NT2/D1 (cell line): ENCODE results near the gene HINFP.

Experiments used
- DNase-seq: peaks from one replicate; pipeline ENCODE4 v3.0.0-alpha.2; 2011; ENCODE audit warnings: low read depth, low spot score
- H3K27me3 ChIP-seq: 2 replicates; pipeline ENCODE4 v1.6.0; 2011; ENCODE audit warnings: mild to moderate bottlenecking; ENCODE audit not compliant: insufficient read length, insufficient read depth
- H3K36me3 ChIP-seq: 2 replicates; pipeline ENCODE4 v1.6.1; 2011; ENCODE audit warnings: mild to moderate bottlenecking, low read length, mixed read lengths; ENCODE audit not compliant: insufficient read depth, insufficient read length
- H3K4me1 ChIP-seq: 2 replicates; pipeline ENCODE4 v1.5.1; 2011; ENCODE audit not compliant: insufficient read depth, insufficient read length
- H3K4me3 ChIP-seq: 2 replicates; pipeline ENCODE4 v1.5.1; 2011; ENCODE audit warnings: low read depth; ENCODE audit not compliant: insufficient read length
- H3K9ac ChIP-seq: 2 replicates; pipeline ENCODE4 v1.6.0; 2011; ENCODE audit warnings: low read depth; ENCODE audit not compliant: insufficient read length
- H3K9me3 ChIP-seq: 2 replicates; pipeline ENCODE4 v1.5.1; 2011; ENCODE audit warnings: mild to moderate bottlenecking, low read length; ENCODE audit not compliant: insufficient read depth
- SUZ12 ChIP-seq: IDR thresholded peaks from 2 replicates; pipeline ENCODE4 v1.6.1; 2011; ENCODE audit not compliant: insufficient read length, insufficient read depth; ENCODE audit errors: extremely low read depth
- YY1 ChIP-seq: IDR thresholded peaks from 2 replicates; pipeline ENCODE4 v1.6.1; 2011; ENCODE audit not compliant: insufficient read length, insufficient read depth
- ZNF274 ChIP-seq: IDR thresholded peaks from 2 replicates; pipeline ENCODE4 v1.6.1; 2011; ENCODE audit warnings: mild to moderate bottlenecking, low read depth, low read length

HINFP gene

GRCh38 chr11:119087123-119087522 lies 34.3 kb upstream of the HINFP start:
- TF ChIP-seq ZNF274 (no peak), SUZ12 (no peak), YY1 (no peak)
- no peak for DNase-seq
- no peaks in the 10 kb centered on the region for H3K9me3 ChIP-seq
- H3K27me3 ChIP-seq: no peaks in the 10 kb centered on the region
- H3K9ac ChIP-seq: no peak overlapping the region
- no peaks in the 10 kb centered on the region for H3K4me1 ChIP-seq
- H3K4me3 ChIP-seq: no peak overlapping the region
- H3K36me3 ChIP-seq: peaks cover 46% of the 10 kb centered on the region

GRCh38 chr11:119087747-119088241 lies 33.6 kb upstream of the HINFP start:
- DNase-seq: no peak
- no peak for TF ChIP-seq ZNF274
- no peak for TF ChIP-seq SUZ12
- TF ChIP-seq YY1: no peak
- Histone ChIP-seq H3K4me1 (peaks cover 3% of the 10 kb centered on the region), H3K9me3 (no peaks in the 10 kb centered on the region), H3K27me3 (no peaks in the 10 kb centered on the region), H3K4me3 (no peak overlapping the region), H3K36me3 (peaks cover 47% of the 10 kb centered on the region), H3K9ac (no peak overlapping the region)

GRCh38 chr11:119088406-119088805 lies 33.0 kb upstream of the HINFP start:
- peaks cover 53% of the 10 kb centered on the region for H3K36me3 ChIP-seq
- no peaks in the 10 kb centered on the region for H3K27me3 ChIP-seq
- peaks cover 3% of the 10 kb centered on the region for H3K4me1 ChIP-seq
- DNase-seq: no peak
- TF ChIP-seq SUZ12 (no peak), YY1 (no peak), ZNF274 (no peak)
- H3K4me3 ChIP-seq: no peak overlapping the region
- no peaks in the 10 kb centered on the region for H3K9me3 ChIP-seq
- H3K9ac ChIP-seq: no peak overlapping the region

- H3K4me3 ChIP-seq: no peak overlapping the region
- peaks cover 3% of the 10 kb centered on the region for H3K4me1 ChIP-seq
- peaks cover 62% of the 10 kb centered on the region for H3K36me3 ChIP-seq
- no peak overlapping the region for H3K9ac ChIP-seq
- H3K27me3 ChIP-seq: no peaks in the 10 kb centered on the region
- no peaks in the 10 kb centered on the region for H3K9me3 ChIP-seq
- TF ChIP-seq YY1: no peak
- no peak for TF ChIP-seq SUZ12
- TF ChIP-seq ZNF274: no peak
- no peak for DNase-seq
Observed at GRCh38 chr11:119089319-119089718, 32.1 kb upstream of the HINFP start.

- H3K9me3 ChIP-seq: peaks cover 3% of the 10 kb centered on the region; the same call in 1 of the 2 replicates
- H3K36me3 ChIP-seq: peaks cover 66% of the 10 kb centered on the region
- peaks cover 3% of the 10 kb centered on the region for H3K4me1 ChIP-seq
- H3K9ac ChIP-seq: no peak overlapping the region
- H3K4me3 ChIP-seq: no peak overlapping the region
- DNase-seq: no peak
- no peaks in the 10 kb centered on the region for H3K27me3 ChIP-seq
- TF ChIP-seq SUZ12: no peak
- TF ChIP-seq YY1: no peak
- TF ChIP-seq ZNF274: no peak
Observed at GRCh38 chr11:119091178-119091577, 30.2 kb upstream of the HINFP start.

GRCh38 chr11:119091966-119092879 lies 29.2 kb upstream of the HINFP start:
- TF ChIP-seq SUZ12: no peak
- TF ChIP-seq ZNF274: no peak
- TF ChIP-seq YY1: no peak
- Histone ChIP-seq H3K4me3 (peak overlapping the region; percentile 95), H3K9ac (no peak overlapping the region), H3K36me3 (peaks cover 76% of the 10 kb centered on the region), H3K4me1 (peaks cover 3% of the 10 kb centered on the region), H3K9me3 (peaks cover 6% of the 10 kb centered on the region; the same call in 1 of the 2 replicates), H3K27me3 (no peaks in the 10 kb centered on the region)
- no peak for DNase-seq
